CD4-positive, alpha-beta T cell (primary cell): ENCODE measurements around the gene PTPRN2. TPM values are rescaled to one million over a fixed set of nuclear protein-coding genes. Genes with fewer than 3 reads are reported as not detected.
"Not testable (repeated sequence)": the region's sequence is repeated elsewhere in the genome, so short reads cannot be mapped to it uniquely, and the experiment has no call there.

Source experiments
- ATAC-seq: fragments of 200-7000 bp; cut with Tn5 transposase; one replicate; pipeline ENCODE4 v1.10.0; 2022; ENCODE audit warnings: mild to moderate bottlenecking; ENCODE audit not compliant: poor library complexity
- CTCF ChIA-PET: fragments of 350-600 bp; sonication (Branson Sonifier 250); formaldehyde crosslinking; loops from one replicate; lab custom pipeline; 2021; ENCODE audit warnings: antibody characterized with exemption, inconsistent platforms; lab: Charles Lee
- POLR2A ChIA-PET: fragments of 350-600 bp; sonication (Branson Sonifier 250); formaldehyde crosslinking; loops from one replicate; lab custom pipeline; 2021; ENCODE audit warnings: antibody characterized with exemption, inconsistent platforms; lab: Charles Lee
- DNase-seq, 14 experiments: peaks; one replicate each; pipeline ENCODE4 v3.0.0-alpha.2; 2013 to 2020; ENCODE audit warnings: mixed read lengths in 2 of 14
- H3K27ac ChIP-seq, 2 donors: one replicate each; pipeline versions ENCODE4 v1.5.1 to v1.7.0; 2013; ENCODE audit warnings: low read length in 2 of 2, low read depth in 1 of 2, mild to moderate bottlenecking in 1 of 2
- H3K27me3 ChIP-seq, 2 experiments: 1 replicate in 1 of 2; 2 replicates in 1 of 2; pipeline versions ENCODE4 v1.6.1 to v1.7.0; 2013; ENCODE audit warnings: low read length in 2 of 2, control low read depth in 1 of 2, mild to moderate bottlenecking in 1 of 2, moderate library complexity in 1 of 2; ENCODE audit not compliant: insufficient read depth in 2 of 2, control insufficient read depth in 1 of 2
- H3K36me3 ChIP-seq: one replicate; pipeline ENCODE4 v1.6.1; 2013; ENCODE audit warnings: low read length, control low read depth; ENCODE audit not compliant: insufficient read depth
- H3K4me1 ChIP-seq: one replicate; pipeline ENCODE4 v1.6.1; 2013; ENCODE audit warnings: low read length, control low read depth; ENCODE audit not compliant: insufficient read depth
- H3K4me3 ChIP-seq: one replicate; pipeline ENCODE4 v1.5.1; 2013; ENCODE audit warnings: mild to moderate bottlenecking, low read length, moderate library complexity
- H3K9me3 ChIP-seq, 2 experiments: 1 replicate in 1 of 2; 2 replicates in 1 of 2; pipeline versions ENCODE4 v1.6.1 to v1.7.0; 2013; ENCODE audit warnings: low read length in 2 of 2, mild to moderate bottlenecking in 2 of 2, control low read depth in 1 of 2, moderate library complexity in 1 of 2; ENCODE audit not compliant: control insufficient read depth in 1 of 2, insufficient read depth in 1 of 2
- H3K27ac Mint-ChIP-seq: one replicate; pipeline ENCODE4 v1.8.0; 2020; ENCODE audit warnings: mixed read lengths
- H3K27me3 Mint-ChIP-seq: one replicate; pipeline ENCODE4 v1.8.0; 2021; ENCODE audit warnings: mixed read lengths
- H3K36me3 Mint-ChIP-seq: one replicate; pipeline ENCODE4 v1.8.0; 2021; ENCODE audit warnings: low read depth, mixed read lengths
- H3K4me1 Mint-ChIP-seq: one replicate; pipeline ENCODE4 v1.8.0; 2021; ENCODE audit warnings: low read depth, mixed read lengths
- H3K4me3 Mint-ChIP-seq: one replicate; pipeline ENCODE4 v1.8.0; 2020; ENCODE audit warnings: mild to moderate bottlenecking, mixed read lengths
- H3K9me3 Mint-ChIP-seq: one replicate; pipeline ENCODE4 v1.8.0; 2020; ENCODE audit warnings: mixed read lengths
- CTCF ChIP-seq: fragments of 200-600 bp; IDR thresholded peaks from one replicate; pipeline ENCODE4 v1.8.0; 2022; ENCODE audit warnings: antibody characterized with exemption, mild to moderate bottlenecking
- intact Hi-C, 2 experiments: fragments of 100-400 bp; cut with DNase I in 1 of 2; cut with micrococcal nuclease in 1 of 2; formaldehyde crosslinking; loops; one replicate each; pipeline versions ENCODE4 v1.15.1 to v1.9.0; 2023 to 2025; cut with DNase I, micrococcal nuclease
- total RNA-seq, 174 experiments: library from RNA in 2 of 174; stranded (reverse) in 2 of 174; gene quantifications; one replicate each; pipeline ENCODE4 v1.2.3 and lab custom pipeline; 2021 to 2026

PTPRN2 gene
- total RNA-seq, 2 experiments from 2014 or later, result 0.34 to 0.44 TPM

GRCh38 chr7:157896774-157897555 is 690.7 kb downstream of the PTPRN2 start:
- Histone ChIP-seq H3K27me3 (peaks cover 0 to 2% of the 10 kb centered on the region in 2 experiments), H3K27ac (no peak overlapping the region), H3K9me3 (peaks cover 0 to 19% of the 10 kb centered on the region in 2 experiments), H3K4me1 (no peaks in the 10 kb centered on the region), H3K4me3 (no peak overlapping the region), H3K36me3 (no peaks in the 10 kb centered on the region)
- H3K36me3 Mint-ChIP-seq, result no peaks in the 10 kb centered on the region
- no peaks in the 10 kb centered on the region for H3K9me3 Mint-ChIP-seq
- intact Hi-C loops, result no loop called here
- DNase-seq (no peak), ATAC-seq (no peak)
- ChIA-PET CTCF (interaction anchor here (0.6 kb wide), 1 partner anchor 555 kb away, joined by 3 read pairs; no protein-coding TSS in a partner anchor), POLR2A (no interaction called here)
- no peak for TF ChIP-seq CTCF
- no peak overlapping the region for H3K27ac Mint-ChIP-seq
- no peaks in the 10 kb centered on the region for H3K4me1 Mint-ChIP-seq
- H3K27me3 Mint-ChIP-seq, result no peaks in the 10 kb centered on the region
- H3K4me3 Mint-ChIP-seq, result no peak overlapping the region

- H3K27me3 Mint-ChIP-seq, H3K4me1 ChIP-seq, H3K36me3 Mint-ChIP-seq, H3K27ac ChIP-seq, H3K4me3 ChIP-seq, H3K27me3 ChIP-seq, H3K4me3 Mint-ChIP-seq, H3K9me3 Mint-ChIP-seq, POLR2A ChIA-PET, H3K4me1 Mint-ChIP-seq, DNase-seq, ATAC-seq, H3K36me3 ChIP-seq, H3K27ac Mint-ChIP-seq, intact Hi-C loops: not testable (repeated sequence)
- H3K9me3 ChIP-seq, result peaks cover 0 to 16% of the 10 kb centered on the region in 2 experiments
- CTCF ChIA-PET, result interaction anchor here (0.6 kb wide), 1 partner anchor 554 kb away, joined by 3 read pairs; no protein-coding TSS in a partner anchor
Measured at GRCh38 chr7:157896376-157896675, 691.3 kb downstream of the PTPRN2 start.

- intact Hi-C loops, result no loop called here
- Mint-ChIP-seq H3K27me3 (no peaks in the 10 kb centered on the region), H3K4me1 (peaks cover 9% of the 10 kb centered on the region), H3K9me3 (no peaks in the 10 kb centered on the region), H3K36me3 (no peaks in the 10 kb centered on the region), H3K4me3 (no peak overlapping the region), H3K27ac (no peak overlapping the region)
- Histone ChIP-seq H3K4me3 (no peak overlapping the region), H3K27ac (no peak overlapping the region), H3K4me1 (peaks cover 8% of the 10 kb centered on the region), H3K36me3 (no peaks in the 10 kb centered on the region), H3K27me3 (peaks cover 0 to 2% of the 10 kb centered on the region in 2 experiments), H3K9me3 (peaks cover 0 to 16% of the 10 kb centered on the region in 2 experiments)
- ATAC-seq, result no peak
- no peak for TF ChIP-seq CTCF
- CTCF ChIA-PET, result no interaction called here
- DNase-seq, result no peak
- POLR2A ChIA-PET, result no interaction called here
Measured at GRCh38 chr7:157895520-157896375, 691.9 kb downstream of the PTPRN2 start.

- peaks cover 16% of the 10 kb centered on the region for H3K4me1 Mint-ChIP-seq
- H3K27me3 Mint-ChIP-seq, ATAC-seq, H3K27me3 ChIP-seq, POLR2A ChIA-PET, CTCF ChIA-PET, H3K27ac Mint-ChIP-seq, H3K36me3 ChIP-seq, intact Hi-C loops, H3K27ac ChIP-seq, H3K36me3 Mint-ChIP-seq, H3K4me3 ChIP-seq, H3K9me3 Mint-ChIP-seq, H3K4me3 Mint-ChIP-seq, DNase-seq: not testable (repeated sequence)
- Histone ChIP-seq H3K4me1 (peaks cover 10% of the 10 kb centered on the region), H3K9me3 (peaks cover 0 to 16% of the 10 kb centered on the region in 2 experiments)
Measured at GRCh38 chr7:157895098-157895497, 692.5 kb downstream of the PTPRN2 start.
